Measurements from ENCODE around the gene ROR1.

ROR1 gene

GRCh38 chr1:64182207-64182606 lies 408.4 kb downstream of the ROR1 start:
- ATAC-seq (ENCODE audit: low read depth) (no peak), DNase-seq (ENCODE audit: low spot score) (no peak)
- Histone ChIP-seq H3K27me3 (ENCODE audit: insufficient read depth, poor library complexity, severe bottlenecking) (no peaks in the 10 kb centered on the region), H3K9me3 (ENCODE audit: severe bottlenecking) (no peaks in the 10 kb centered on the region), H3K4me3 (ENCODE audit: severe bottlenecking) (no peak overlapping the region), H3K4me1 (ENCODE audit: insufficient read depth, poor library complexity, severe bottlenecking) (peaks cover 5% of the 10 kb centered on the region), H3K27ac (ENCODE audit: poor library complexity, severe bottlenecking) (no peak overlapping the region), H3K36me3 (ENCODE audit: low read depth) (no peaks in the 10 kb centered on the region)
- TF ChIP-seq CTCF (IDR thresholded peaks at IDR 0.05; ENCODE audit: poor library complexity, severe bottlenecking): no peak

GRCh38 chr1:64183395-64184002 lies 409.7 kb downstream of the ROR1 start:
- H3K4me1 ChIP-seq (ENCODE audit: insufficient read depth, poor library complexity, severe bottlenecking): peaks cover 5% of the 10 kb centered on the region
- DNase-seq (ENCODE audit: low spot score) (no peak), ATAC-seq (ENCODE audit: low read depth) (no peak)
- TF ChIP-seq CTCF (IDR thresholded peaks at IDR 0.05; ENCODE audit: poor library complexity, severe bottlenecking): no peak
- no peaks in the 10 kb centered on the region for H3K36me3 ChIP-seq (ENCODE audit: low read depth)
- no peaks in the 10 kb centered on the region for H3K9me3 ChIP-seq (ENCODE audit: severe bottlenecking)
- H3K4me3 ChIP-seq (ENCODE audit: severe bottlenecking): no peak overlapping the region
- peak overlapping the region; percentile 0 for H3K27ac ChIP-seq (ENCODE audit: poor library complexity, severe bottlenecking)
- H3K27me3 ChIP-seq (ENCODE audit: insufficient read depth, poor library complexity, severe bottlenecking): no peaks in the 10 kb centered on the region

GRCh38 chr1:64184003-64184440 lies 410.2 kb downstream of the ROR1 start:
- H3K27me3 ChIP-seq (ENCODE audit: insufficient read depth, poor library complexity, severe bottlenecking): no peaks in the 10 kb centered on the region
- H3K36me3 ChIP-seq (ENCODE audit: low read depth): no peaks in the 10 kb centered on the region
- H3K4me1 ChIP-seq (ENCODE audit: insufficient read depth, poor library complexity, severe bottlenecking): peaks cover 5% of the 10 kb centered on the region
- no peak for TF ChIP-seq CTCF (IDR thresholded peaks at IDR 0.05; ENCODE audit: poor library complexity, severe bottlenecking)
- peak overlapping the region; percentile 0 for H3K27ac ChIP-seq (ENCODE audit: poor library complexity, severe bottlenecking)
- ATAC-seq (ENCODE audit: low read depth): peak; percentile 94
- H3K9me3 ChIP-seq (ENCODE audit: severe bottlenecking): no peaks in the 10 kb centered on the region
- no peak overlapping the region for H3K4me3 ChIP-seq (ENCODE audit: severe bottlenecking)
- no peak for DNase-seq (ENCODE audit: low spot score)

- no peaks in the 10 kb centered on the region for H3K36me3 ChIP-seq (ENCODE audit: low read depth)
- no peak overlapping the region for H3K4me3 ChIP-seq (ENCODE audit: severe bottlenecking)
- DNase-seq (ENCODE audit: low spot score) (no peak), ATAC-seq (ENCODE audit: low read depth) (no peak)
- no peak for TF ChIP-seq CTCF (IDR thresholded peaks at IDR 0.05; ENCODE audit: poor library complexity, severe bottlenecking)
- no peaks in the 10 kb centered on the region for H3K27me3 ChIP-seq (ENCODE audit: insufficient read depth, poor library complexity, severe bottlenecking)
- peaks cover 5% of the 10 kb centered on the region for H3K4me1 ChIP-seq (ENCODE audit: insufficient read depth, poor library complexity, severe bottlenecking)
- H3K27ac ChIP-seq (ENCODE audit: poor library complexity, severe bottlenecking): no peak overlapping the region
- H3K9me3 ChIP-seq (ENCODE audit: severe bottlenecking): no peaks in the 10 kb centered on the region
Measured at GRCh38 chr1:64186138-64186897, 412.5 kb downstream of the ROR1 start.

- Histone ChIP-seq H3K4me1 (ENCODE audit: insufficient read depth, poor library complexity, severe bottlenecking) (peaks cover 5% of the 10 kb centered on the region), H3K27ac (ENCODE audit: poor library complexity, severe bottlenecking) (no peak overlapping the region), H3K9me3 (ENCODE audit: severe bottlenecking) (no peaks in the 10 kb centered on the region), H3K36me3 (ENCODE audit: low read depth) (no peaks in the 10 kb centered on the region), H3K27me3 (ENCODE audit: insufficient read depth, poor library complexity, severe bottlenecking) (no peaks in the 10 kb centered on the region), H3K4me3 (ENCODE audit: severe bottlenecking) (no peak overlapping the region)
- no peak for ATAC-seq (ENCODE audit: low read depth)
- DNase-seq (ENCODE audit: low spot score): no peak
- no peak for TF ChIP-seq CTCF (IDR thresholded peaks at IDR 0.05; ENCODE audit: poor library complexity, severe bottlenecking)
Measured at GRCh38 chr1:64186898-64187280, 413.1 kb downstream of the ROR1 start.

All from RWPE2 (cell line).